ENCODE results near the gene MGARP.

Gene MGARP

GRCh38 chr4:139245590-139245989 is 34.4 kb downstream of the MGARP start:
- TF ChIP-seq CTCF (IDR thresholded peaks at IDR 0.05; ENCODE audit: low read length) (no peak), EZH2 (IDR thresholded peaks at IDR 0.05; ENCODE audit: borderline replicate concordance, low read length) (no peak)

DNA sequence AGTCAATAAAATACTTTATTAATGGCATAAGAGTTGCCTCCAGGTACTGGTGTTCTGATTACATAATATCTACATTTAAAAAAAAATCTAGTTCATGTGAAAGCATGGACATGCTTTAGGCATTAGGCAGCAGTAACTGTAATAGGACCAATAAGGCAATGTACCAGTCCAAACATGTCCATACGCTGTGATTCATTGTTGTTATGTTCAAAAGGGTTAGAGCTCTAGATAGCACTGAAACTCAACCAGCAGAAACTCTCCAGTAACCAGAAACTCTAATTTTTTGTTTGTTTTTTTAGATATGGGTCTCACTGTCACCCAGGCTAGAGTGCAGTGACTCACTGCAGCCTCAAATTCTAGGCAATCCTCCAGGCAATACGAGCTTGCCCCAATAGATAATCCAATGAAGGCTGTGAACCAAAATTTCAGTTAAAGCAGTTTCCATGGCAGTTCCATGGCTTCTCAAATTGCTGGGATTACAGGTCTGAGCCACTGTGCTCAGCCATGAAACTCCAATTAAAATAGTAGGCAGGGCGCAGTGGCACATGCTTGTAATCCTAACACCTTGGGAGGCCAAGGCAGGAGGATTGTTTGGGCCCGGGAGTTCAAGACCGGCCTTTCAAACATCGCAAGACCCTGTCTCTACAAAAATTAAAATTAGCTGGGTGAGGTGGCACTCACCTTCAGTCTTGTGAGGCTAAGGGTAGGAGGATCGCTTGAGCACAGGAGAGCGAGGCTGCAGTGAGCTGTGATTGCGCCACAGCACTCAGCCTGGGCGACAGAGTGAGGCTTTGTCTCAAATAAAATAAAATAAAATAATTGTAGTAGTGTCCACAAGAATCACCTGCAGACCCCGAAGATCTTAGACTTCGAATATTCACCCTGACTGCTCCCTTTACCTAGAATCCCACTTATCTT is 36.3 kb downstream of the MGARP start:
- Histone ChIP-seq H3K27ac (ENCODE audit: low read depth, low read length, poor library complexity, severe bottlenecking) (no peak overlapping the region), H3K9me3 (ENCODE audit: low read length) (peaks cover 6% of the 10 kb centered on the region), H3K36me3 (ENCODE audit: insufficient read depth, low read length) (no peaks in the 10 kb centered on the region), H3K4me3 (ENCODE audit: low read depth, low read length, poor library complexity, severe bottlenecking) (no peak overlapping the region), H3F3A (ENCODE audit: insufficient read depth, low read length) (no peaks in the 10 kb centered on the region), H2AFZ (ENCODE audit: low read length) (no peak overlapping the region), H3K27me3 (ENCODE audit: insufficient read depth, low read length) (no peaks in the 10 kb centered on the region), H3K4me1 (ENCODE audit: insufficient read depth, low read length, severe bottlenecking) (no peaks in the 10 kb centered on the region), H4K20me1 (ENCODE audit: insufficient read depth, low read length) (no peaks in the 10 kb centered on the region), H3K9me2 (ENCODE audit: low read depth, low read length) (no peaks in the 10 kb centered on the region), H3K4me2 (ENCODE audit: low read length) (no peak overlapping the region), H3K9ac (ENCODE audit: low read length) (no peak overlapping the region), H3K79me2 (ENCODE audit: insufficient read depth, low read length) (no peaks in the 10 kb centered on the region)
- TF ChIP-seq CTCF (IDR thresholded peaks at IDR 0.05; ENCODE audit: low read length) (no peak), EZH2 (IDR thresholded peaks at IDR 0.05; ENCODE audit: borderline replicate concordance, low read length) (no peak)

More at GRCh38 chr4:139245590-139245989, 34.4 kb downstream of the MGARP start:
- no peak overlapping the region for H3K27ac ChIP-seq (ENCODE audit: low read depth, low read length, poor library complexity, severe bottlenecking)
- no peaks in the 10 kb centered on the region for H4K20me1 ChIP-seq (ENCODE audit: insufficient read depth, low read length)
- H2AFZ ChIP-seq (ENCODE audit: low read length), result no peak overlapping the region
- no peak overlapping the region for H3K9ac ChIP-seq (ENCODE audit: low read length)
- H3K4me1 ChIP-seq (ENCODE audit: insufficient read depth, low read length, severe bottlenecking), result no peaks in the 10 kb centered on the region
- no peaks in the 10 kb centered on the region for H3K36me3 ChIP-seq (ENCODE audit: insufficient read depth, low read length)
- no peaks in the 10 kb centered on the region for H3K9me2 ChIP-seq (ENCODE audit: low read depth, low read length)
- no peak overlapping the region for H3K4me3 ChIP-seq (ENCODE audit: low read depth, low read length, poor library complexity, severe bottlenecking)
- no peaks in the 10 kb centered on the region for H3F3A ChIP-seq (ENCODE audit: insufficient read depth, low read length)
- H3K79me2 ChIP-seq (ENCODE audit: insufficient read depth, low read length), result no peaks in the 10 kb centered on the region
- no peaks in the 10 kb centered on the region for H3K27me3 ChIP-seq (ENCODE audit: insufficient read depth, low read length)
- no peak overlapping the region for H3K4me2 ChIP-seq (ENCODE audit: low read length)
- H3K9me3 ChIP-seq (ENCODE audit: low read length), result no peaks in the 10 kb centered on the region

DNA sequence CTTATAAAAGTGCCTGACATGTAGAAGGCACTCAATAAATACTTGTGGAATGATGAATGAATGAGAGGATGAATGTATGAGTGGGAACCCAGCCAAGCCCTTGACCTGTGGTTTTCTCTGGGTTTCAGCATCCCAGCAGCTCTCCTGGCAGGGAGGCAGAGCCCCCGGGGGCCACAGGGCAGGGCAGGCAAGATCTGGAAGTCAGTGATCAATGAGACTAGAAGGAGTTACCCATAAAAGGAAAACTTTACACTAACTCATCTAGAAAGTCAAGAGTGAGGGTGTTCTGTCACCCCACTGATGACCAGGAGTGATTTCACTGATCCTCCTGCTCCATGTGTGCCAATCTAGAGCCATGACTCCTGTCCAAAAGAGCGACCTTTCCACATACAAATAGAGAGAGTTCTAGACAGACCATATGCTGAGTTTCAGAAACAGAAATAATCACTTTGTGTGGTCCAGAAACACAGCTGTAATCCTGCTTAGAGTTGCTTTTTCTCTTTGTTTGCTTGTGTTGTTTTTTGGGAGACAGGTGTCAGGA is 37.4 kb downstream of the MGARP start:
- H2AFZ ChIP-seq (ENCODE audit: low read length), result no peak overlapping the region
- H3F3A ChIP-seq (ENCODE audit: insufficient read depth, low read length), result no peaks in the 10 kb centered on the region
- no peak overlapping the region for H3K9ac ChIP-seq (ENCODE audit: low read length)
- H3K4me2 ChIP-seq (ENCODE audit: low read length), result no peak overlapping the region
- H3K9me3 ChIP-seq (ENCODE audit: low read length), result peaks cover 6% of the 10 kb centered on the region
- no peaks in the 10 kb centered on the region for H3K36me3 ChIP-seq (ENCODE audit: insufficient read depth, low read length)
- H3K4me1 ChIP-seq (ENCODE audit: insufficient read depth, low read length, severe bottlenecking), result peaks cover 6% of the 10 kb centered on the region
- H3K27me3 ChIP-seq (ENCODE audit: insufficient read depth, low read length), result no peaks in the 10 kb centered on the region
- H3K9me2 ChIP-seq (ENCODE audit: low read depth, low read length), result no peaks in the 10 kb centered on the region
- no peaks in the 10 kb centered on the region for H3K79me2 ChIP-seq (ENCODE audit: insufficient read depth, low read length)
- H3K4me3 ChIP-seq (ENCODE audit: low read depth, low read length, poor library complexity, severe bottlenecking), result no peak overlapping the region
- TF ChIP-seq CTCF (IDR thresholded peaks at IDR 0.05; ENCODE audit: low read length), result no peak
- TF ChIP-seq EZH2 (IDR thresholded peaks at IDR 0.05; ENCODE audit: borderline replicate concordance, low read length), result no peak
- H3K27ac ChIP-seq (ENCODE audit: low read depth, low read length, poor library complexity, severe bottlenecking), result no peak overlapping the region
- H4K20me1 ChIP-seq (ENCODE audit: insufficient read depth, low read length), result no peaks in the 10 kb centered on the region
